ENCODE measurements around the gene TPRA1. TPM values are rescaled to one million over a fixed set of nuclear protein-coding genes. Genes with fewer than 3 reads are reported as not detected.

TPRA1 gene
- total RNA-seq, 1 experiment from 2014 or later, result 20.2 TPM

- CTCF ChIA-PET, result interaction anchor here (0.5 to 1.4 kb wide), 2 partner anchors 9 to 11 kb away, joined by 3 to 10 read pairs; no protein-coding TSS in a partner anchor
- no TSS peak for BruUV-seq (replicated peaks)
- DNase-seq (ENCODE audit: low spot score), result no peak
- Histone ChIP-seq H3K27ac (ENCODE audit: low read depth, low read length, poor library complexity, severe bottlenecking) (no peak overlapping the region), H3K36me3 (ENCODE audit: insufficient read depth, low read length, poor library complexity, severe bottlenecking) (peaks cover 4% of the 10 kb centered on the region), H3K27me3 (replicated peaks; ENCODE audit: insufficient read depth, low read depth, low read length, poor library complexity) (no peaks in the 10 kb centered on the region), H3K4me3 (ENCODE audit: low read depth, low read length, poor library complexity, severe bottlenecking) (no peak overlapping the region), H3K9me3 (ENCODE audit: low read depth, low read length, poor library complexity, severe bottlenecking) (no peaks in the 10 kb centered on the region), H3K4me1 (ENCODE audit: insufficient read depth, low read length, poor library complexity, severe bottlenecking) (peaks cover 15% of the 10 kb centered on the region)
- TF ChIP-seq CTCF (conservative IDR thresholded peaks at IDR 0.05; ENCODE audit: low read depth, low read length), result no peak
- no peak for TF ChIP-seq EZH2 (IDR thresholded peaks at IDR 0.05; ENCODE audit: borderline replicate concordance, low read depth, low read length, poor library complexity, severe bottlenecking)
- POLR2A ChIA-PET (ENCODE audit: low non-redundant PET), result no interaction called here
- intact Hi-C loops (cut with micrococcal nuclease; ENCODE audit: unreplicated experiment), result no loop called here
Observed at GRCh38 chr3:127565711-127566110, 24.8 kb downstream of the TPRA1 start.

GRCh38 chr3:127560051-127560787 lies 30.3 kb downstream of the TPRA1 start:
- no TSS peak for BruUV-seq (replicated peaks)
- peaks cover 8% of the 10 kb centered on the region for H3K9me3 ChIP-seq (ENCODE audit: low read depth, low read length, poor library complexity, severe bottlenecking)
- ChIA-PET CTCF (no interaction called here), POLR2A (ENCODE audit: low non-redundant PET) (no interaction called here)
- H3K4me3 ChIP-seq (ENCODE audit: low read depth, low read length, poor library complexity, severe bottlenecking), result no peak overlapping the region
- intact Hi-C loops (cut with micrococcal nuclease; ENCODE audit: unreplicated experiment), result no loop called here
- H3K4me1 ChIP-seq (ENCODE audit: insufficient read depth, low read length, poor library complexity, severe bottlenecking), result no peaks in the 10 kb centered on the region
- H3K27me3 ChIP-seq (replicated peaks; ENCODE audit: insufficient read depth, low read depth, low read length, poor library complexity), result no peaks in the 10 kb centered on the region
- peak overlapping the region; percentile 28 for H3K27ac ChIP-seq (ENCODE audit: low read depth, low read length, poor library complexity, severe bottlenecking)
- TF ChIP-seq EZH2 (IDR thresholded peaks at IDR 0.05; ENCODE audit: borderline replicate concordance, low read depth, low read length, poor library complexity, severe bottlenecking) (no peak), CTCF (conservative IDR thresholded peaks at IDR 0.05; ENCODE audit: low read depth, low read length) (no peak)
- H3K36me3 ChIP-seq (ENCODE audit: insufficient read depth, low read length, poor library complexity, severe bottlenecking), result no peaks in the 10 kb centered on the region
- DNase-seq (ENCODE audit: low spot score), result peak; percentile 47

- DNase-seq (ENCODE audit: low spot score), result no peak
- ChIA-PET CTCF (no interaction called here), POLR2A (ENCODE audit: low non-redundant PET) (no interaction called here)
- no TSS peak for BruUV-seq (replicated peaks)
- Histone ChIP-seq H3K4me3 (ENCODE audit: low read depth, low read length, poor library complexity, severe bottlenecking) (no peak overlapping the region), H3K27ac (ENCODE audit: low read depth, low read length, poor library complexity, severe bottlenecking) (no peak overlapping the region), H3K4me1 (ENCODE audit: insufficient read depth, low read length, poor library complexity, severe bottlenecking) (no peaks in the 10 kb centered on the region), H3K36me3 (ENCODE audit: insufficient read depth, low read length, poor library complexity, severe bottlenecking) (no peaks in the 10 kb centered on the region), H3K9me3 (ENCODE audit: low read depth, low read length, poor library complexity, severe bottlenecking) (peaks cover 8% of the 10 kb centered on the region), H3K27me3 (replicated peaks; ENCODE audit: insufficient read depth, low read depth, low read length, poor library complexity) (no peaks in the 10 kb centered on the region)
- intact Hi-C loops (cut with micrococcal nuclease; ENCODE audit: unreplicated experiment), result no loop called here
- TF ChIP-seq EZH2 (IDR thresholded peaks at IDR 0.05; ENCODE audit: borderline replicate concordance, low read depth, low read length, poor library complexity, severe bottlenecking) (no peak), CTCF (conservative IDR thresholded peaks at IDR 0.05; ENCODE audit: low read depth, low read length) (0 out of 2 replicates have a peak, but pooled peaks have one; percentile 15)
Observed at GRCh38 chr3:127556565-127556964, 34.0 kb downstream of the TPRA1 start.

All from A673 (cell line).